ENCODE data around the gene DYSF. TPM values are rescaled to one million over a fixed set of nuclear protein-coding genes. Genes with fewer than 3 reads are reported as not detected.
A peak's percentile ranks its signal among the peaks of the same experiment; 100 is the strongest.

The DYSF gene
- total RNA-seq, 1 donor from 2014 or later = 48.8 TPM

DNA sequence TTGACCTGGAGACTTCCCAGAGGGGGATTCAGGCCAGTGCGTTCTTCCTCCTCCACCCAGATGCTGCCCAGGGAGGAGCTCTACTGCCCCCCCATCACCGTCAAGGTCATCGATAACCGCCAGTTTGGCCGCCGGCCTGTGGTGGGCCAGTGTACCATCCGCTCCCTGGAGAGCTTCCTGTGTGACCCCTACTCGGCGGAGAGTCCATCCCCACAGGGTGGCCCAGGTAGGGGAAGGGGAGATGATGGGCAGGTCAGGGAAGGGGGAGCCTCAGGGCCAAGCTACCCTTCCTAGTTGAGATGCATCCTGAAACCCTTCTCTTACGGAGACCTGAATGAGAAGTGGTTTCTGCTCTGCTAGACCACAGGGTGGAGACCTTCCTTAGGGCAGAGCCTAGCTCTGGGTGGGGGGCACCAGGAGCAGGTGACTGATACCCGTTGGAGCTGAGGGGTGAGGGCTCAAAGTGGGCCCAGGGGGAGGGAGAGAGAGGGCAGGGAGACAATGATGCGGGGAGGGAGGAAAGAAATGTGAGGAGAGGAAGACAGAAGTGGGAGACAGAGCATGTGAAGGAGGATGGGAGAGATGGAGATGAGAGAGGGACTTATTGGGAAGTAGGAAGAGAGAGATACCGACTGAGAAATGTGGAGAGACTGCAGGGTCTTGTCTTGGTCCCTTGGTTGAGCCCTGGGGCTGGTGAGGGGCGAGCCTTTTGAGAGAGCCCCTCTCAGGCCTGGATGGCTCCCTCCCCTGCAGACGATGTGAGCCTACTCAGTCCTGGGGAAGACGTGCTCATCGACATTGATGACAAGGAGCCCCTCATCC, 159.4 kb downstream of the DYSF start:
- DNase-seq (ENCODE audit: low read depth in 2 of 2) = no peak

DNA sequence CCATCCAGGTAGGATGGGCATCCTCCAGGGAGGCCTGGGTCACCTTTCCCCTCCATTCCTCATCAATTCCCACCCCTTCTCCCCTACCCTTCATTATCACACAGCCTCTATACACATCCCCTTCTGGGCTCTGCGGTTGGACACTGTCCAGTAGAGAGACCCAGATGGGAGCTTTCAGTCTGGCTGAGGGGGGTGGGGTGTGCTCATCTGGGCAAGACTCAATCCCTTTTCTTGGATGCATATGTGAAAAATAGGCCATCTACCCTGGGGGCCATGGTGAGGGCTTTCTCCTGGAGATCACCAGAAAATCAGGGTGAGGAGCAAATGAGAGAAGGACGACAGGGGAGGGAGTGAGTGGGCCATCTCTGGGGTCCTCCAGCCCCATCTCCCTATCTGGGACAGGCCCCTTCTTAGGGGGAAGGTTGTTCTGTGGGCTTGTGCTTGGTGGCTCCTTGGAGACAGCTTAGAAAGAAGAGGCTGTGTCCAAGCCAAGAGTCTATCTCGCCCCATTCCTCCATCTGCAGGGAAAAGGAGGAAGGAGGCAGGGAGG, 160.1 kb downstream of the DYSF start:
- DNase-seq (ENCODE audit: low read depth in 2 of 2) = no peak

DNA sequence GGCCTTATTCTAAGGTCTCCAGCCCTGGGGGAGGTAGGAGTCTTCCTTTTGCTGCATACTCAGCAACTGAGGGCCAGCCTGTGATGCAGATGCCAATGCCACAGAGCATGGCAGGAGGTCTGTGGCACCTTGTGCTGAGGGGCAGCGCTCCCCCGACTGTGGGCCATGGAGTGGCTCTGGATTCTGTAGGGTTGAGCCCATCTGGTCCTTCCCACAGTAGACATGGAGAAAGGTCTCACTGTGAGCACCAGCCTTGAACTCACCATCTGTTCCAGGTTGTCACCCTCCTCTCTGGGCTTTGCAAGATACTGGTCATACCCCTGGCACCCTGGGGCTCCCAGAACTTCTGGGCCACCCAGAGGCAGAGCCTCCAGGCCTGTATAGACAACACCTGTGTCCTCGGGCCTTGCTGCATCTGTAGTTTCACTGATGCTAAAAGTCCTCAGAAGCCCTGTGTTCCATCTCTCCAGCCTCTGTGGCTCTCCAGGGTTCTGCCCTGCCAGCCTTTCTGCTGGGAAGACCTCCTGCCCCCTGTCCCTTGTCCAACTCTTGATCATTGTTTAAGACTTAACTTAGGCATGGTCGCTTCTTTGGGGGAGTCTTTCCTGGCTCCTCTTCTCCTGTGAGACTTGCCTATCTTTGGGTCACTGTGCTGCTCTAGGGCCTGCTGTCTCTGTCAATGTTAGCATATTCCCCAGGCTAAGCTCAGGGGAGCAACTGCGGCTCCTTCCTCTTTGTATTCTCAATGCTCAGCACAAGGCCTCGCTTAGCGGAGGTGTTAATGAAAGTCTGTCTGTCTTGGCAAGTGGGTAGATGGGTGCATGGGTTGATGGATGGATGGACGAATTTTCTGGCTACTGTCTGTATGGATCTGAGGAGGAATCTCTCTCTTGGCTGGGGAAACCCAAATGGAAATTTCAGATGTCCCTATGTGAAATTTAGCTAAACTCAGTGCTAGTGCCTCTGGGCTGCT, 160.9 kb downstream of the DYSF start:
- no peak for DNase-seq (ENCODE audit: low read depth in 2 of 2)

DNA sequence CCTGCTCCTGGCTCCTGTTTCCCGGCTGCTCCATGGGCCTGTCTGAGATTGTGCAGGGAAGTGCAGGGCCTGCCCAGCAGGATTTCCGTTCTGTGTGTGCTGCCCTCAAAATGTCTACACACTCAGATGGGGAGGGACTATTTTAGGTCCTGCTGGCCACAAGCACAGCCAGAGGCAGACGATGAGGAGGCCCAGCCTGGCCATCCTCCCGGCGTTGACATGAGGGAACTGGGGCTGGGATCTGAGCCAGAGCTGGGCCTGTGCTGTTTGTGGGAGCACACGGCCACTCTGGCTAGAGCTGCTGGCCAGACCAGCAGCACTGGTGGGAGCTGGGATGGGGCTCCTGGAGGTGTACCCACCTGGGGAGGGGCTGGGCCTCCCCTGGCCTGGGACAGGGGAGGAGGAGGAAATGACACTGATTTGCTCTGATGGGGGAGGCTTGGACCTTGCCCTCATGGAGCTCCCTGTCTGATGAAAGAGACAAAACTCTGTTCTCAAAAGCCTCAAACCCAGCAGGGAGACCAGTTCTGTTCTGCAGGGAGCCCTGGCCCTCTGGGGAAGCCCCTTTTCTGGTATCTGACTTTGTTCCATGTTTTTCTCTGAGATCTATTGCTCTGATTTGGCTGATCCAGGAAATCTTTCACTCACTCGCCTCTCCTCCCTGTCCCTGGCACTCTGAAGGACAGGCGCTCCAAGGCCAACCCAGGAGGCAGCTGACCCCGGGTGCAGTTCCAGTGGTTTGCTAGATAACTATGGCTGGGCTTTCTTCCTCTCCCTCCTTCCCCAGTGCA, 161.8 kb downstream of the DYSF start:
- peak; percentile 80 to 86 for DNase-seq (ENCODE audit: low read depth in 2 of 2)

DNA sequence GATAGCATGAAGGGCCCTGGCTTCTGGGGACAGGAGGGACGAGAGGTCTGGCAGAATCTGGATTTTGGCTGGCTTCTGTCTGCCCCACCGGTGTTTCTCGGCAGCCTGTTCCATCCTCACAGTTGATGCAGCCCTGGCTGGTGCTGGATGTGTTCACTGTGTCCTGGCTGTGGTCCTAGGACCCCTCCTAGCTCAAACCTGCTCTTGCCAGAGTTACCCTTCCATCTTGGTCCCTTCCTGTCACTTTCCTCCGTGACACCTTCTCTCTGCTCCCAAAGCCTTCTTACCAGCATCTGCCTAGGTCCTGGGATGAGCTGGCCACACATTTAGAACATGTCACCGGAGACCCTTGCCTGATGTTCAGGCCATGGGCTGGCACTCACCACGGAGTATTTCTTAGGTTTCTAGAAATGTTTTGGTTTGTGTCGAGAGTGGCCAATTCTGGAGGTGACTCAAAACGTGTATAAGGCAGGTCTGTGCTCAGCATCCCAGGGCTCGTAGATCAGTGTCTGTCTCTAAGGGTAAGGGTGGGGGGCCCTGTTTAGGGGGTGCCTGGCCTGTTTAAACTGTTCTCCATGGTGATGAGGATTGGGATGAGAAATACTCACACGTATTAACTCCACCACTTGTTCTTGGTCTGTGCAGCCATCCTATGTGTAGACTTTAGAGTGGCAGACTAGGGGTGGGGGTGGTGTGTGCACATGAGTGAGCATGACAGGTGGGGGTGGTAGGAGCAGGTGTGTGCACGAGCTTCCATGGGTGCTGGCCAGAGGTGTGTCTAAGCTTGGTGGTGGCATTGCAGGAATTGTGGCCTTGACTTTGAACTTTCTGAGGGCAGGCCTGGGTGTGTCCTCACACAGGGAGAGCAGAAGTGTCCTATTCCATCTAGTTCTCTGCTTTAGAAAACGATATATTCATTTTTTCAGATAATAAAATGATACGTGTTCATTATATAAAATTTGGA, 162.7 kb downstream of the DYSF start:
- no peak for DNase-seq (ENCODE audit: low read depth in 2 of 2)

DNA sequence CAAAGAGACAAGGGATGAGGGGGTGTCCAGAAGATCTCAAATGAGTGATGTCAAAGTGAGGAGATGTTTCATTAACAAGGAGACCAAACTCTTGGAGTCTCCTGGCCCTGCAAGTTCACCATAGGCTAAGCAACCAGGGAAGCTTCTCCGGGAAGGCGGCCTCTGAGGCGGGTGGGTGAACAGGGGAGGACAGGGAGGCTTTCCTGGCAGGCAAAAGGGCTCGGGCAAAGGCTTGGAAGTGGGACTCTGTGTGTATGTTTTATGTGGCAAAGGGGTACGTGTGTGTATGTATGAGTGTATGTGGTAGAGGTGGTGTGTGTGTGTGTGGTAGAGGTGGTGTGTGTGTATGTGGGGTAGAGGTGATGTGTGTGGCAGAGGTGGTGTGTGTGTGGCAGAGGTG, 163.9 kb downstream of the DYSF start:
- no peak for DNase-seq (ENCODE audit: low read depth in 2 of 2)

DNA sequence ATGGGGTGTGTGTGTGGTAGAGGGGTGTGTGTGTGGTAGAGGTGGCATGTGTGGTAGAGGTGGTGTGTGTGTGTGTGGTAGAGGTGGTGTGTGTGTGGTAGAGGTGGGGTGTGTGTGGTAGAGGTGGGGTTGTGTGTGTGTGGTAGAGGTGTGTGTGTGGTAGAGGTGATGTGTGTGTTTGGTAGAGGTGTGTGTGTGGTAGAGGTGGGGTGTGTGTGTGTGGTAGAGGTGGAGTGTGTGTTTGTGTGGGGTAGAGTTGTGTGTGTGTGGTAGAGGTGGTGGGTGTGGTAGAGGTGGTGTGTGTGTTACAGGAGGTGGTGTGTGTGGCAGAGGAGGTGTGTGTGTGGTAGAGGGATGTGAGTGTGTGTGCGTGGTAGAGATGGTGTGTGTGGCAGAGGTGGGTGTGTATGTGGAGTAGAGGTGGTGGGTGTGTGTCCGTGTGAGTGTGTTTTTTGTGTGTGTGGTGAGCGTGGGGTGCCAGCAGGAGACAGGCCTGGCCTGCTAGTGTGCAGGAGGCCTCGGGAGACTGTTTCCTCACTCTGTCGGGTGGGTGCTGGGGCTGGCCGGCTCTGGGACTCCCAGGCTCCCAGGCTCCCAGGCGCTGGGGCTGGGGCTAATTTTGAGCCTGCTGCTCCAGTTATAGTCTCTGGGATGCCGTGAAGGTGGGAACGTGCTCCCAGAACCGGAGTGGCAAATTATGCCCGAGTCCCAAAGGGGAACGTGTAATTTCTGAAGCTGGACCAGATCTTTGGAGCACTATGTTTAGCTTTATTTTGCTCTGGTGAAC, 165.2 kb downstream of the DYSF start:
- DNase-seq (ENCODE audit: low read depth in 2 of 2) = no peak

DNA sequence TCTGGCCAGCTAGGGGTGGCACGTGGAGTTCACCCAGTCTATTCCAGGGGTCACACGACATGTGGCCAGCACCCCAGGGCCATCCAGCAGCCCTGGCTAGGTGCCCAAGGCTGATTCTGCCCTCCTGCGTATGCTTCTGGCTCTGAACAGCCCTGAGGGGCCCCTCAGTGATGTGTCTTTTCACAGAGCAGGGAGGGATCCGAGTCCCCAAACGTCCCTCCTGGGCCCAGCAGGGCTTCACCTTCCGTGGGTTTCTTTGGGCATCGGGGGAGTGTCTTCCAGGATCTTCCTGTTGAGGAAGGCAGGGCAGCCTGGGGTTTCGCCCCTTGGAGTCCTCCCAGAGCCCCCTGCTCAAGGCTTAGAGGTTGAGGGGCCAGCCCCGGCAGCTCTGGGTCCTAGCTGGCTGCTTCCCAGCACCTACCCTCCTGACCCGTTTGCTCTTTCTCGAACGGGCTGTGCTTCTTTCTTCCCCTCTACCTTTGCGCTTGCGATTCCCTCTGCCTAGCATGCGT, 165.9 kb downstream of the DYSF start:
- no peak for DNase-seq (ENCODE audit: low read depth in 2 of 2)

DNA sequence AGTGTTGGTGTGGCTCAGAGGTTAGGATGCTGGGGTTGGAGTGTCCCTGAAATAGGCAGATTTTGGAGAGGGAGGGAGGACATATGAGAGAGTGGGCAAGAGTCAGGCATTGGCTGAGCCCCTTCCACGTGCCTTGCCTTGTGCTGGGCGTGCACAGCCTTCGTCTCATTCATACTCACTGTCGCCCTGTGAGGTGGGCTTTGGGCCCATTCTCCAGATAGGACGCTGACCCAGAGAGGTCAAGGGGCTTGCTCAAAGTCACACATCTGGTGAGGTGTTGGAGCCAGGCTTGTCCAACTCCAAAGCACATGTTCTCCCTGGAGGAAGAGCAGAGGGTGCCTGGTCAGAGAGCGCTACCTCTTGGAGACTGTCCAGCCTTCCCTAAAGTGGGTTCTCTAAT, 166.8 kb downstream of the DYSF start:
- no peak for DNase-seq (ENCODE audit: low read depth in 2 of 2)

DNA sequence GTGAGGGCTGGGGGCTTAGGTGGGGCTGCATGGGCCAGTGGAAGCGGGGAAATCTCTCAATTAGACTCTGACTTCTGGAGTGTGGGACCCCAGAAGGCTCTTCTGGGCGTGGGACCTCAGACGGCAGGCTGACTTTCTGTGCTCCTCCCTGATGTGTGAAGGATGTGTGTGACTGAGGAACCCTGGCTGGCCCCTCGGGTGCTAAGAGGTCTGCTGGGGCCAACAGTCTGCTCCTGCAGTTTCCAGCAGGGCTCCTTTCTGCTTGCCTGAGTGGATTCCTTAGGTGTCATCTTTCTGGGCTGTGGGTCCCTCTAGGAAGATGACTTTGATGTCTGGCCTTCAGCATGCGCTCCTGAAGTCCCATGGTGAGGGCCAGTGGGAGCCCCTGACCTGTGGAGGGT, 167.5 kb downstream of the DYSF start:
- DNase-seq (ENCODE audit: low read depth in 2 of 2) = no peak

DNA sequence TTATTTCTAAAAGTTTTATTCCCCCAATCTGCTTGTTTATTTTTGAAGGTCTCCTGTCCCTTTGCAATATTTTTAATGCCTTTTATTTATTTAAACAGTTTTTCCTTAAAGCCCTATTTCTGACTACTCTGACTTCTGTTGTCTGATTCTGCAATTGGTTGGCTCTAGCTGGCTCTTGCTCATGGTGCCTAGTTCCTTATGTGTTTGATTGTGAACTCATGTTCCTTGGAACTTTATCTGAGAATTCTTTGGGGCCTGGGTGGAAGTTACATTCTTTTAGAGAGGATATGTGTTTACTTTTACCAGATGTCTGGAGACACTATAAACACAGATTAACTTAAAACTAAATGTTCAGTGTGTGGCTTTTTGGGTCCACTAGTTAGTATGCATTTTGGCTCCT, 175.9 kb downstream of the DYSF start:
- no peak for DNase-seq (ENCODE audit: low read depth in 2 of 2)

DNA sequence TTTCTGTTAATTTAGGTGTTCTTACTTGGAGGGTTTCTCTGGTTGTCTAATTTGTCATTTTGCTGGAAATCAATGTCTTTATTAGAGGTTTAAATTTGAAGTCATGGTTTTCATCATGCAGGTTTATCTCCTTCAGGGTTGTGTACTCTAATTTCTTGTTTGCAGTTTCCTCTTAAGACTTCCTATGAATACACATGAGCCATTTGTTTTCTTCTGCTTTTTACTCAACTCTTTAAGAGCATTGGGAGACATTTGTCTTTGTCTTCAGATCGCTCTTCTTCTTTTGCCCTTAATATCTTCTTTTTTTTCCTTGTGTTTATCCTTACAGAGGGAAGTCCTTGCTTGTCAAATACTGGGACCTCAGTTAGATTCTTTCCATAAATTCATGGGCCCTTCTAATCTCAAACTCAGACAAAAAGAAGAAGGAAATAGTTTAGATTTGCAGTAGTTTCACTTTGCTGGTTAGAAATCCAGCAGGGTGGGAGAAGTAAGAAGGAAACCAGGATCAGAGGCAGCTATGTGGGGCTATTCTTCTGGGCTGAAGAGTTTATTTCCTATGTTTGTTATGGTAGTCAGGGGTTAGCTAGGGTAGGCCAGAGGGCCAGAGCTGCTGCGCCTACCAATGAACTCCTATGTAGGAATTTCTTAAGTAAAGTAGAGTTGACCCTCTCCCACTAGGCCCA, 176.6 kb downstream of the DYSF start:
- DNase-seq (ENCODE audit: low read depth in 2 of 2) = peak in 1 of 2 donors; percentile 39

DNA sequence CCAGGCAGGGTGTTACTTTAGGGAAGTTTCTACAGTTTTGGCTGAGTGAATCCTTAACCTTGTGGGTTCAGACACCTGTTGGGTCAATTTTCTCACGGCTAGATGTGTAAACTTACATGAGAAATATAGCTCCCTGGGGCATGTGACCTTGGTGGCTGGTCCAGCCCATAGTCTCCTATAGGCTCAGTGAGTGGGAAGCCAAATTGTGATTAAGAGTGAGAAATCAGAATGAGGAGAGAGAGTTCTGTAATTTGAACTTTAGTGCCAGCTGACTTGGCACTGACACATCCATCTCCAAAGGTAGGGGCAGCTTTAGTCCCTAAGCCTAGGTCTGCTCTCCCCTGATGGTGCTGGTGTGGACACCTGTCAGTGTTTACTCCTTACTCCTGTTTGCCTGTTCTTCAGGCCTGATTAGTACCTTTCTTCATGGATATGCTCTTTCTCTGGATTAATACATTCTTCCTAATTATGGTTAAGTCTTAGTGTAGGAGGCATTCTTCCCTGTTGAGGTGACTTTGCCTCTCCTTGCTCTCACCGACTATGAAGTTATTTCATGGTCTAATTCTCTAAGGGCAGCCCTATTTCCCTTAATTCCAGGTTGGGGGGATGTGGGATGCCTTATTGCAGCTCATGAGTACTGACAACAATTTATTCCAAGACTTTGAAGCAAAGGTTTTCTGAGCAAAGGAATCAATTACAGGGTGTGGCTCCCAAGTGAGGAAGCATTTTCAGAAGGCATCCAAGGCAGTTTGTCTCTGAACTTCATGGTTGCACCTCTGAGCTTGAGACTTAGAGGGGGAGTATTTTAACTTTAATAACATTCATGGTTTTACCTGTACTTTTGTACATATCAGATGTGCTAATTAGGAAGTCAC, 177.3 kb downstream of the DYSF start:
- no peak for DNase-seq (ENCODE audit: low read depth in 2 of 2)

DNA sequence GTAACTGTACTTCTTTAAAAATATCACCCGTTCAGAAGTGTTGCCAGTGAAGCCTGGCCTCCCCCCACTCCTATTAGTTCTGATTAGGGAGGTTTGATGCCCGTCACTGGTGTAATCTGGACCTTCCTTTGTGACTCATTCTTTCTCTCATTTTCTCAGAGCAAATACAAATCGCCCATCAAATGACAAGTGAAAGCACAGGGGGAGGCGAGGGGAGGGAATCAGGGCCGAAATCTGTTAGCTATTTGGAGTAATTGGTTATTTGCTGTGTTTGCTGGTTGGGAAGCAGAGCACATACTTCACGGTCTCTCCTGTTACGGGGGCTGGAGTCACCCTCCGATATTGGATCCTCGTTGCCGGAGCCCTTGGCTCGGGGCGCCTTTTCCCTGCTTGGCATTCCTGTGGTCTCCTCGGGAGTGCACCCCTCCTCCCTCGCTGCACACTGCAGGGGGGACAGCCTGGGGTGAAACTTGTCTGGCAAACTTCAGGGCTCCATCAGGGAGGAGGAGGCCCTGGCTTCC, 178.1 kb downstream of the DYSF start:
- no peak for DNase-seq (ENCODE audit: low read depth in 2 of 2)

DNA sequence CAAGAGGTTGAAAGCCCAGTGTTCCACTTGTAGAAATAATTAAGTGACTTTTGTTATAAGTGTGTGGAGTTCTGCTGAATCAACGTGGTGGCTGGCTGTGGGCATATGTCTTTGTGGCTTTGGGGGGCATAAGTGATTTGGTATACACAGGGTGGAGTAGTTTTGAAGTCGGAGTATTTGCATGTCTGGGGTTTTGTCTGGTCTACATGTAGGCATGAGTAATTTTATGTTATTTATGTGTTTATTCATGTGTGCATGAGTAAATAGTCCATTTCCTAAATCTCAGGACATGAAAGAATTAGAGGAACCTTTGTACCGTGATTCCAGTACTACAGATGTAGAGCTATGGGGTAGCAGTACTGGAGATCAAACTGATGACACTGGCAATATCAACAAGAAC, 179.7 kb downstream of the DYSF start:
- no peak for DNase-seq (ENCODE audit: low read depth in 2 of 2)

DNA sequence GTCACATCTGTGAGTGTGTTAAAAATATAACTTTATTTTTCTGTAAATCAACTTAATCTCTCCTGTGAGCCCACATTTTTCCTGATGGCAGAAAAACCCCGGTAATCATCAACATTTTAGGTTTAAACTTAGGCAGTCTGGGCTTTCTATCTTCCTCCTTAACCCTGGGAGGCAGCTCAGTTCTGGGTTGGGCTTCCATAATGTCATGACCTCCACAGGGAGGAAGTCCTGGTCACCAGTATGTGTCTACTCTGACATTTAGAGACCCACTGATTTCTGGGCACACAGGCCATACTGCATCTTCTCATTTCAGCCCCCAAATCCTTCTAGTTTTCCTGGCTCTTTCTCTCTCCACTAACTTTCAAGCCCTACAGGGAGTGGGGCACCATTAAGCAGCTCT, 181.2 kb downstream of the DYSF start:
- DNase-seq (ENCODE audit: low read depth in 2 of 2) = no peak

DNA sequence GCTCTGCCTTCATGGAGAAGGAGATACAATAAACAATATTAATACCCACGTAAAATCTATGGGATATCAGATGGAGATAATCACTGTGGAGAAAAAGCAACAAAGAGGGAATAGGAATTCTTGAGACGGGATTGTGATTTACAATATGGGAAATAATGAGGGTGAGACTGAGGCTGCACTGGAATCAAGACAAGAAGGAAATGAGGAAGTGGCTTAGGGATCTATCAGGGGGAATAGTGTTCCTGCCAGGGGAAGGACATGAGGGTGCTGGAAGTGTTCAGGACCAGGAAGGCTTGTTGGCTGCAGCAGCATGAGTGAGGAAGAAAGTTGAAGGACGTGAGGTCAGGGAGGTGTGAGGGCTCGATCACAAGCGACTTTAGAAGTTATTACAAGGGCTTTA, 182.4 kb downstream of the DYSF start:
- no peak for DNase-seq (ENCODE audit: low read depth in 2 of 2)

Measured in lung microvascular endothelial cell (primary cell).